SK-N-SH treated with all-trans-retinoic acid at 6 μM for 48 hours (cell line): ENCODE measurements around the gene TSHZ1.

ENCODE experiments used
- ATAC-seq: fragments of 200-7000 bp; cut with Tn5 transposase; 3 replicates; pipeline ENCODE4 v1.9.1; 2020; ENCODE audit warnings: mild to moderate bottlenecking, moderate library complexity
- ARNTL ChIP-seq: fragments of 450-650 bp; formaldehyde crosslinking; IDR thresholded peaks from 2 replicates; pipeline ENCODE4 v1.5.0; 2020; ENCODE audit warnings: low read depth, mild to moderate bottlenecking, moderate library complexity, borderline replicate concordance
- BACH2 ChIP-seq: fragments of 250-450 bp; sonication (Bioruptor Pico); IDR thresholded peaks from 2 replicates; pipeline ENCODE4 v1.9.0; 2021; ENCODE audit warnings: mild to moderate bottlenecking, borderline replicate concordance
- CSDC2 ChIP-seq: fragments of 250-450 bp; sonication (Bioruptor Pico); IDR thresholded peaks from 2 replicates; pipeline ENCODE4 v1.5.0; 2020; ENCODE audit warnings: mild to moderate bottlenecking, moderate library complexity
- CSRNP3 ChIP-seq: fragments of 250-450 bp; sonication (Bioruptor Pico); IDR thresholded peaks from 2 replicates; pipeline ENCODE4 v1.5.1; 2021; ENCODE audit warnings: mild to moderate bottlenecking, moderate library complexity
- ESRRG ChIP-seq: fragments of 250-450 bp; sonication (Bioruptor Pico); IDR thresholded peaks from 2 replicates; pipeline ENCODE4 v1.6.1; 2021; ENCODE audit warnings: mild to moderate bottlenecking
- GLIS3 ChIP-seq: fragments of 250-450 bp; sonication (Bioruptor Pico); IDR thresholded peaks from 2 replicates; pipeline ENCODE4 v1.5.0; 2020; ENCODE audit warnings: mild to moderate bottlenecking, moderate library complexity
- ISL1 ChIP-seq: fragments of 250-450 bp; sonication (Bioruptor Pico); IDR thresholded peaks from 2 replicates; pipeline ENCODE4 v2.1.2; 2022; ENCODE audit warnings: mild to moderate bottlenecking, moderate library complexity
- OSR1 ChIP-seq: fragments of 250-450 bp; sonication (Bioruptor Pico); IDR thresholded peaks from 2 replicates; pipeline ENCODE4 v1.8.0; 2022; ENCODE audit warnings: moderate library complexity, mild to moderate bottlenecking, inconsistent platforms
- PATZ1 ChIP-seq: fragments of 250-450 bp; sonication (Bioruptor Pico); IDR thresholded peaks from 2 replicates; pipeline ENCODE4 v1.8.0; 2020; ENCODE audit warnings: mild to moderate bottlenecking, moderate library complexity, borderline replicate concordance
- POU6F1 ChIP-seq: fragments of 250-450 bp; sonication (Bioruptor Pico); IDR thresholded peaks from 2 replicates; pipeline ENCODE4 v1.8.0; 2021; ENCODE audit warnings: low read depth, mild to moderate bottlenecking, moderate library complexity, borderline replicate concordance
- PPARA ChIP-seq: fragments of 250-450 bp; sonication (Bioruptor Pico); IDR thresholded peaks from 2 replicates; pipeline ENCODE4 v1.5.0; 2020; ENCODE audit warnings: mild to moderate bottlenecking, borderline replicate concordance
- RARB ChIP-seq: fragments of 250-450 bp; sonication (Bioruptor Pico); IDR thresholded peaks from 2 replicates; pipeline ENCODE4 v1.8.0; 2021; ENCODE audit warnings: mild to moderate bottlenecking, moderate library complexity
- SNAI2 ChIP-seq: fragments of 250-450 bp; sonication (Bioruptor Pico); IDR thresholded peaks from 2 replicates; pipeline ENCODE4 v1.5.0; 2020; ENCODE audit warnings: mild to moderate bottlenecking, moderate library complexity
- TCF4 ChIP-seq: fragments of 250-450 bp; sonication (Bioruptor Pico); IDR thresholded peaks from 2 replicates; pipeline ENCODE4 v1.8.0; 2021; ENCODE audit warnings: mild to moderate bottlenecking, moderate library complexity, borderline replicate concordance
- TOX ChIP-seq: fragments of 250-450 bp; sonication (Bioruptor Pico); IDR thresholded peaks from 2 replicates; pipeline ENCODE4 v1.8.0; 2021; ENCODE audit warnings: mild to moderate bottlenecking, moderate library complexity, borderline replicate concordance
- ZC3H10 ChIP-seq: fragments of 250-450 bp; sonication (Bioruptor Pico); IDR thresholded peaks from 2 replicates; pipeline ENCODE4 v1.5.1; 2021; ENCODE audit warnings: mild to moderate bottlenecking, moderate library complexity
- ZFP3 ChIP-seq: fragments of 250-450 bp; sonication (Bioruptor Pico); IDR thresholded peaks from 2 replicates; pipeline ENCODE4 v1.5.0; 2020; ENCODE audit warnings: mild to moderate bottlenecking, moderate library complexity
- ZFP30 ChIP-seq: fragments of 450-650 bp; formaldehyde crosslinking; IDR thresholded peaks from 2 replicates; pipeline ENCODE4 v1.5.0; 2022; ENCODE audit warnings: mild to moderate bottlenecking, moderate library complexity
- ZNF565 ChIP-seq: fragments of 450-650 bp; formaldehyde crosslinking; conservative IDR thresholded peaks from 2 replicates; pipeline ENCODE4 v1.5.0; 2020; ENCODE audit warnings: low read depth, mild to moderate bottlenecking, moderate library complexity
- ZNF70 ChIP-seq: fragments of 450-650 bp; formaldehyde crosslinking; IDR thresholded peaks from 2 replicates; pipeline ENCODE4 v1.5.0; 2020; ENCODE audit warnings: mild to moderate bottlenecking, moderate library complexity
- ZNF8 ChIP-seq: fragments of 450-650 bp; formaldehyde crosslinking; IDR thresholded peaks from 2 replicates; pipeline ENCODE4 v1.5.0; 2020; ENCODE audit warnings: mild to moderate bottlenecking, moderate library complexity
- TF ChIP-seq, protein P1 (sequence below): fragments of 250-450 bp; sonication (Bioruptor Pico); IDR thresholded peaks from 2 replicates; pipeline ENCODE4 v1.5.1; 2020; ENCODE audit warnings: low read depth, mild to moderate bottlenecking, moderate library complexity
- TF ChIP-seq, protein P2 (sequence below): fragments of 250-450 bp; sonication (Bioruptor Pico); IDR thresholded peaks from 2 replicates; pipeline ENCODE4 v1.5.0; 2020; ENCODE audit warnings: mild to moderate bottlenecking, moderate library complexity

Gene TSHZ1

DNA sequence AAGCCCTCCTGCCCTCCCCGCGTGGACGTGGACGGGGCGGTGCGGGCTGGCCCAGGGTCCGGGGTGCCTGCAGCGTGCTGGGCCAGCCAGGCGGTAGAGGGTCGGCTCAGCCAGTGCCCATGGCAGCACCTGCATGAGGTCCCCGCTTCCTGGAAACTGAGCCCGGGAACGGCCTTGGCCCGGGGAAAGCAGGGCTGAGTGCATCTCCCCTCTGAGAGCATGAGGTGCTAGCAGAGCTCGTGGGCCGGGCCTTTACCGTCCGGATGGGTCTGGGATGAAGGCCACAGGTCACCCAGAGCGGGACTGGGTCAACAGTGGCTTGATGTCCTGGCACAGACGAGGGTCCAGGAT lies 39.8 kb downstream of the TSHZ1 start:
- ATAC-seq, result no peak
- no peak for TF ChIP-seq GLIS3 (CRISPR knock-in tag)
- TF ChIP-seq, protein P1, sequence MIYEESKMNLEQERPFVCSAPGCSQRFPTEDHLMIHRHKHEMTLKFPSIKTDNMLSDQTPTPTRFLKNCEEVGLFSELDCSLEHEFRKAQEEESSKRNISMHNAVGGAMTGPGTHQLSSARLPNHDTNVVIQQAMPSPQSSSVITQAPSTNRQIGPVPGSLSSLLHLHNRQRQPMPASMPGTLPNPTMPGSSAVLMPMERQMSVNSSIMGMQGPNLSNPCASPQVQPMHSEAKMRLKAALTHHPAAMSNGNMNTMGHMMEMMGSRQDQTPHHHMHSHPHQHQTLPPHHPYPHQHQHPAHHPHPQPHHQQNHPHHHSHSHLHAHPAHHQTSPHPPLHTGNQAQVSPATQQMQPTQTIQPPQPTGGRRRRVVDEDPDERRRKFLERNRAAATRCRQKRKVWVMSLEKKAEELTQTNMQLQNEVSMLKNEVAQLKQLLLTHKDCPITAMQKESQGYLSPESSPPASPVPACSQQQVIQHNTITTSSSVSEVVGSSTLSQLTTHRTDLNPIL (CRISPR knock-in tag), result no peak
- no peak for TF ChIP-seq BACH2 (CRISPR knock-in tag)
- no peak for TF ChIP-seq ARNTL
- no peak for TF ChIP-seq ZFP30 (CRISPR knock-in tag)
- no peak for TF ChIP-seq ISL1 (CRISPR knock-in tag)
- TF ChIP-seq OSR1 (CRISPR knock-in tag), result no peak
- TF ChIP-seq ZNF70, result no peak
- TF ChIP-seq RARB (CRISPR knock-in tag), result no peak
- no peak for TF ChIP-seq ZC3H10
- TF ChIP-seq SNAI2 (CRISPR knock-in tag), result no peak
- TF ChIP-seq PPARA (CRISPR knock-in tag), result no peak
- no peak for TF ChIP-seq ESRRG (CRISPR knock-in tag)
- TF ChIP-seq, all 23 proteins: peak for 0

- TF ChIP-seq TCF4, result no peak
- no peak for TF ChIP-seq ZNF8
- TF ChIP-seq ZNF565, result no peak
- ATAC-seq, result no peak
Measured at GRCh38 chr18:75251466-75251865, 40.9 kb downstream of the TSHZ1 start.

- TF ChIP-seq BACH2 (CRISPR knock-in tag), result no peak
- TF ChIP-seq TOX (CRISPR knock-in tag), result no peak
- no peak for TF ChIP-seq PPARA (CRISPR knock-in tag)
- TF ChIP-seq OSR1 (CRISPR knock-in tag), result no peak
- ATAC-seq, result no peak
Measured at GRCh38 chr18:75252136-75252535, 41.5 kb downstream of the TSHZ1 start.

GRCh38 chr18:75253043-75253442 lies 42.4 kb downstream of the TSHZ1 start:
- ATAC-seq, result no peak
- TF ChIP-seq GLIS3 (CRISPR knock-in tag) (no peak), ZFP3 (CRISPR knock-in tag) (no peak), ZC3H10 (no peak), ARNTL (no peak), CSDC2 (CRISPR knock-in tag) (no peak), RARB (CRISPR knock-in tag) (no peak), ZNF565 (no peak), TCF4 (no peak), POU6F1 (no peak)
- TF ChIP-seq, protein P2, sequence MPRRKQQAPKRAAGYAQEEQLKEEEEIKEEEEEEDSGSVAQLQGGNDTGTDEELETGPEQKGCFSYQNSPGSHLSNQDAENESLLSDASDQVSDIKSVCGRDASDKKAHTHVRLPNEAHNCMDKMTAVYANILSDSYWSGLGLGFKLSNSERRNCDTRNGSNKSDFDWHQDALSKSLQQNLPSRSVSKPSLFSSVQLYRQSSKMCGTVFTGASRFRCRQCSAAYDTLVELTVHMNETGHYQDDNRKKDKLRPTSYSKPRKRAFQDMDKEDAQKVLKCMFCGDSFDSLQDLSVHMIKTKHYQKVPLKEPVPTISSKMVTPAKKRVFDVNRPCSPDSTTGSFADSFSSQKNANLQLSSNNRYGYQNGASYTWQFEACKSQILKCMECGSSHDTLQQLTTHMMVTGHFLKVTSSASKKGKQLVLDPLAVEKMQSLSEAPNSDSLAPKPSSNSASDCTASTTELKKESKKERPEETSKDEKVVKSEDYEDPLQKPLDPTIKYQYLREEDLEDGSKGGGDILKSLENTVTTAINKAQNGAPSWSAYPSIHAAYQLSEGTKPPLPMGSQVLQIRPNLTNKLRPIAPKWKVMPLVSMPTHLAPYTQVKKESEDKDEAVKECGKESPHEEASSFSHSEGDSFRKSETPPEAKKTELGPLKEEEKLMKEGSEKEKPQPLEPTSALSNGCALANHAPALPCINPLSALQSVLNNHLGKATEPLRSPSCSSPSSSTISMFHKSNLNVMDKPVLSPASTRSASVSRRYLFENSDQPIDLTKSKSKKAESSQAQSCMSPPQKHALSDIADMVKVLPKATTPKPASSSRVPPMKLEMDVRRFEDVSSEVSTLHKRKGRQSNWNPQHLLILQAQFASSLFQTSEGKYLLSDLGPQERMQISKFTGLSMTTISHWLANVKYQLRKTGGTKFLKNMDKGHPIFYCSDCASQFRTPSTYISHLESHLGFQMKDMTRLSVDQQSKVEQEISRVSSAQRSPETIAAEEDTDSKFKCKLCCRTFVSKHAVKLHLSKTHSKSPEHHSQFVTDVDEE (CRISPR knock-in tag), result no peak

GRCh38 chr18:75253784-75254183 lies 43.2 kb downstream of the TSHZ1 start:
- no peak for TF ChIP-seq ZNF70
- no peak for TF ChIP-seq ESRRG (CRISPR knock-in tag)
- no peak for TF ChIP-seq PATZ1 (CRISPR knock-in tag)
- no peak for TF ChIP-seq ZFP3 (CRISPR knock-in tag)
- TF ChIP-seq RARB (CRISPR knock-in tag), result no peak
- TF ChIP-seq ISL1 (CRISPR knock-in tag), result no peak
- TF ChIP-seq CSRNP3, result no peak
- TF ChIP-seq ZNF8, result no peak
- no peak for TF ChIP-seq BACH2 (CRISPR knock-in tag)
- no peak for TF ChIP-seq ZNF565
- TF ChIP-seq ZC3H10, result no peak
- TF ChIP-seq GLIS3 (CRISPR knock-in tag), result no peak
- TF ChIP-seq, protein P1 (CRISPR knock-in tag), result no peak
- no peak for TF ChIP-seq CSDC2 (CRISPR knock-in tag)
- TF ChIP-seq OSR1 (CRISPR knock-in tag), result no peak
- 0 out of 3 replicates have a peak, but pooled peaks have one; percentile 24 for ATAC-seq
